ENCODE data around the gene ZNF282. TPM values are rescaled to one million over a fixed set of nuclear protein-coding genes. Genes with fewer than 3 reads are reported as not detected.

ZNF282 gene
- total and polyA plus RNA-seq, 9 of the 15 experiments (the other 6 are each of a cell fraction or from before 2014, with no cell fraction given), result 0.76 to 58.6 (median 17.4) TPM

- no peak for ATAC-seq
- Histone ChIP-seq H4K20me1 (replicated peaks; ENCODE audit: control insufficient read depth, insufficient read depth, low read length) (peaks cover 6% of the 10 kb centered on the region; the same call in 1 of the 2 replicates), H2AFZ (ENCODE audit: low read depth, low read length) (no peak overlapping the region), H3K27ac (ENCODE audit: extremely low read depth, low read depth, low read length) (no peak overlapping the region), H3K9me1 (ENCODE audit: control insufficient read depth, insufficient read depth, low read length) (no peaks in the 10 kb centered on the region), H3K4me2 (ENCODE audit: insufficient read depth, low read length) (no peak overlapping the region), H3K36me3 (ENCODE audit: control insufficient read depth, insufficient read depth, low read length) (peaks cover 60% of the 10 kb centered on the region), H3K9ac (ENCODE audit: insufficient read depth in 1 of 2, low read depth in 2 of 2, low read length in 2 of 2) (peak overlapping the region in 1 of 2 experiments; percentile 11; a peak in 2 of 4 replicates), H3K4me1 (replicated peaks in 1 of 2; ENCODE audit: control insufficient read depth in 2 of 2, insufficient read depth in 2 of 2, low read length in 2 of 2) (peaks cover 10 to 31% of the 10 kb centered on the region in 2 experiments; a peak in 4 of 5 replicates), H3K79me2 (ENCODE audit: control insufficient read depth, insufficient read depth, low read length) (peaks cover 59% of the 10 kb centered on the region), H3K9me3 (replicated peaks; ENCODE audit: control insufficient read depth, insufficient read depth, low read depth, low read length) (no peaks in the 10 kb centered on the region), H3K27me3 (ENCODE audit: control insufficient read depth in 2 of 2, insufficient read depth in 2 of 2, low read length in 2 of 2) (no peaks in the 10 kb centered on the region), H3K4me3 (no peak overlapping the region)
- 92% methylated on average over 22 of the region's 22 CpGs for WGBS (ENCODE audit: insufficient coverage, low coverage, missing lambda C conversion rate)
- FAIRE-seq, result no peak
- no TSS peak for BruUV-seq (replicated peaks)
- no peak for DNase-seq (ENCODE audit: extremely low read depth in 1 of 4, low spot score in 3 of 4)
- CTCF ChIA-PET (ENCODE audit: low intra/inter-chr PET ratio), result no interaction called here
- in situ Hi-C loops (cut with MboI) (no loop called here), intact Hi-C loops (cut with micrococcal nuclease) (loop anchor here (5.0 kb wide), 4 partner anchors 71 to 299 kb away; partner anchors contain the start of genes ZNF425, ZNF746 and ZNF786)
- POLR2A ChIA-PET, result interaction anchor here (0.8 to 1.0 kb wide), 3 partner anchors 9 to 1797 kb away, joined by 3 to 4 read pairs (median 3); no protein-coding TSS in a partner anchor
- TF ChIP-seq TCF7L2 (IDR thresholded peaks at IDR 0.05; ENCODE audit: low read depth, low read length) (no peak), BRCA1 (IDR thresholded peaks at IDR 0.05) (no peak), BRCA1 (CRISPR knock-in tag; IDR thresholded peaks at IDR 0.05) (peak; percentile 22; the same call in 1 of the 2 replicates), MEF2D (tag; conservative IDR thresholded peaks at IDR 0.05; ENCODE audit: low read depth) (no peak), MED1 (CRISPR knock-in tag; IDR thresholded peaks at IDR 0.05; ENCODE audit: borderline replicate concordance) (no peak), WHSC1 (IDR thresholded peaks at IDR 0.05; ENCODE audit: low read length) (peak; percentile 52), RBFOX2 (IDR thresholded peaks at IDR 0.05; ENCODE audit: low read depth, low read length) (peak; percentile 24), ARNT (IDR thresholded peaks at IDR 0.05) (no peak), ZNF3 (CRISPR knock-in tag; IDR thresholded peaks at IDR 0.05) (no peak), MBD1 (CRISPR knock-in tag; IDR thresholded peaks at IDR 0.05) (no peak), RREB1 (CRISPR knock-in tag; IDR thresholded peaks at IDR 0.05) (no peak), POLR2G (IDR thresholded peaks at IDR 0.05; ENCODE audit: low read depth, low read length) (peak; percentile 31; the same call in 1 of the 2 replicates), ZNF175 (CRISPR knock-in tag; IDR thresholded peaks at IDR 0.05; ENCODE audit: low read depth) (no peak)
These were observed 2.9 kb downstream of the ZNF282 start for GRCh38 chr7:149198161-149198816.
